ACHN (cell line): ENCODE data around the gene TSPAN4.

Experiments used
- DNase-seq: peaks from one replicate; pipeline ENCODE4 v3.0.0-alpha.2; 2015
- in situ Hi-C: cut with HindIII; loops from 2 replicates; pipeline ENCODE4 v1.10.0; 2017; ENCODE audit warnings: low sequenced_read_pairs, low pct_ligation_motif_present, low pct_unique_long_range_greater_than_20kb

TSPAN4 gene, protein sequence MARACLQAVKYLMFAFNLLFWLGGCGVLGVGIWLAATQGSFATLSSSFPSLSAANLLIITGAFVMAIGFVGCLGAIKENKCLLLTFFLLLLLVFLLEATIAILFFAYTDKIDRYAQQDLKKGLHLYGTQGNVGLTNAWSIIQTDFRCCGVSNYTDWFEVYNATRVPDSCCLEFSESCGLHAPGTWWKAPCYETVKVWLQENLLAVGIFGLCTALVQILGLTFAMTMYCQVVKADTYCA

DNA sequence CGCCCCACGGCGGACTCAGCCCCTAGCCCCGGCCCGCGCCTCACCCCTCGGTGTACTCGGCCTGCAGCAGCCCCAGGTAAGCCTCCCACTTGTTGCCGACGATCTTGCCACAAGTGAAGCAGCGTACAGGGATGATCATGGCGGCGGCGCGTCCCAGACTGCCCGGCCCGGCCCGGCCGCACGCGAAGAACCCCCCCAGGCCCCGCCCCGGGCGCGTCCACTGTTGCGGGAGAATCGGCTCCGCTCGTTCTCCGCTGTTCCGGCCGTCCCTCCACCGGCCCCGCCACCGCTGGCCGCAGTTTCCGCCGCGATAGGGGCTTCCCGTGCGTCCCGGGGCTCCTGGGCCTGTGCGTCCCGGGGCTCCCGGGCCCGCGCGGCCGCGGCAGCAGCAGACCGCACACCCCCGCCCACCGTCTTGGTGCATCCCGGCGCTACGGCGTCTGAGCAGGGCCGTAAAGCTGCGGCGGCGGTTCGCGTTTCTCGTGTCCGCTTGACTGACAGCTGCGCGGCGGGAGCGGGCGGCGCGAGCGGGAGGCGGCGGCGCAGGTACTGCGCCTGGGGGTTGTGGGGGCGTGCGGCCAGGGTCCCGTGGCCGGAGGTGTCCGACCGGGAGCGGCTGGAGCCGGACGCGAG is at the start of gene TSPAN4, which contains the start of gene POLR2L:
TSPAN4 (plus strand) TSS at position 483 of the 633 bp plus-strand sequence. CDS start 7,453 bp downstream, outside the sequence.
POLR2L (minus strand) TSS at position 160 of the 633 bp plus-strand sequence; CDS start at position 139, 21 bp downstream.
- DNase-seq: peak; percentile 85
- in situ Hi-C loops: no loop called here

DNA sequence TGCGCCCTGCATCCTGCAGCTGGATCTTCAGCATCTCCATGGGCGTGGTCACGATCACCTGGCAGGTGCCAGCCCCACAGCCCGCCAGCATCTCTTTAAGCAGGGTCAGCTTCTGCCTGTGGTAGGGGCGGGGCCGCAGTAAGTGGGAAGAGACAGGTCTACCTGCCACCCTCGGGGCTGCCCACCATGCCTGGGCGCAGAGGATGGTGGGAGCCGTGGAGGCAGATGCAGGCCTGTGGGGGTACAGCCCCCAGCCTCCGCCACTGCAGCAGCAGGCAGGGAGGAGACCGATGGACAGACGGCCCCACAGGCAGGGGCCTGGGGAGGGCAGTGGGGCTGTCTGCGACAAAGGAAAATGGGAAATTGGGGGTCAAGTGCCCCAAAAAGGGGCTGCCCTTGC is 49.8 kb upstream of the TSPAN4 start:
- in situ Hi-C loops: no loop called here
- no peak for DNase-seq

DNA sequence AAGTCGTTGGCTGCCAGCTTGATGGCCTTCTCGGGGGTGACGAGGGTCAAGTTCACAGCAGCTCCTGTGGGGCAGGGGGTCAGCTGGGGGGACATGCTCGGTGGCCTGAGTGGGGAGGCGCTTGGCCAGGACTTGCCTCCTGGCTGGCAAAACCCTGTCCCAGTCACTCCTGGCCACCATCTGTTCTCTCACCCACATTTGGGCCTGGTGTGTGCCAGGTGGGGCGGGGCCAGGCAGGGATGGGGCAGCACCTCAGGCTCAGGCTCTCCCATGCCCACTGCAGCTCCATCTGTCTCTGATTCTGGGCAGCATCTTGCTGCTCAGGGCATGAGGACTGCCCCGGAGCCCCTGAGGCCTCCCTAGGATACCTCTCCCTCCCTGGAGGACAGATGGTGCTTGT is 49.1 kb upstream of the TSPAN4 start:
- DNase-seq: no peak
- in situ Hi-C loops: no loop called here

DNA sequence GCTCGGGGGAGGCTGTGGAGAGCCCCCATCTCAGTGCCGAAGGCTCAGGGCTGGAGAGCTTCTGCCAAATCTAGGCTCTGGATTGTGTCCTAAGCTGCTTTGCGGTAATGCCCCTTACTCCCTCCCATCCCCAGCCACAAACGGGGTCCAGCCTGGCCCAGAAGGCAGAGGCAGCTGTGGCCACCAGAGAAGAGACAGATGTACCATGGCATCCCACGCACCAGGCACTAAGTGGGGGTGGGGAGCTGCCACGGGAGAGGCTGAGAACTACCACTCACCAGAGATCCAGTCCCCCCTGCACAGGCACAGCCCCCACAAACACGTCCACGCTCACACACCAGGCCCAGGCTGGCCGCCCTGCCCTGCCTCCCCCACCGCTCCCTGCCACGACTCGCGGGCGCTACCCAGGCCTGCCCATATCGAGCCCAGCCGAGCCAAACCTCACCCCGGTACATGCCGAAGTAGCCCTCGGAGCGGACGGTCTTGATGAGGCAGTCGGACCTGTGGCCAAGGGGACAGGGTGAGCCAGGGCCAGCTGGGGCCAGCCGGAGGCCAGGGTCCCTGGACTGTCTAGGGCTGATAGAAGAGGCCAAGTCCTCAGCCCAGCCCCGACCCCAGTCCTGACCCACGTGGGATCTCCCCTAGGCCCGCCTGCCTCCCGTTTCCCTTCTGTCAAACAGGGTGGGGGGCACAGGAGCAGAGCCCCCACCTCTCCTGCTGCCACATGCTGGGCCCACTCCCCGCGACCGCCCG is 48.5 kb upstream of the TSPAN4 start:
- no peak for DNase-seq
- in situ Hi-C loops: no loop called here

DNA sequence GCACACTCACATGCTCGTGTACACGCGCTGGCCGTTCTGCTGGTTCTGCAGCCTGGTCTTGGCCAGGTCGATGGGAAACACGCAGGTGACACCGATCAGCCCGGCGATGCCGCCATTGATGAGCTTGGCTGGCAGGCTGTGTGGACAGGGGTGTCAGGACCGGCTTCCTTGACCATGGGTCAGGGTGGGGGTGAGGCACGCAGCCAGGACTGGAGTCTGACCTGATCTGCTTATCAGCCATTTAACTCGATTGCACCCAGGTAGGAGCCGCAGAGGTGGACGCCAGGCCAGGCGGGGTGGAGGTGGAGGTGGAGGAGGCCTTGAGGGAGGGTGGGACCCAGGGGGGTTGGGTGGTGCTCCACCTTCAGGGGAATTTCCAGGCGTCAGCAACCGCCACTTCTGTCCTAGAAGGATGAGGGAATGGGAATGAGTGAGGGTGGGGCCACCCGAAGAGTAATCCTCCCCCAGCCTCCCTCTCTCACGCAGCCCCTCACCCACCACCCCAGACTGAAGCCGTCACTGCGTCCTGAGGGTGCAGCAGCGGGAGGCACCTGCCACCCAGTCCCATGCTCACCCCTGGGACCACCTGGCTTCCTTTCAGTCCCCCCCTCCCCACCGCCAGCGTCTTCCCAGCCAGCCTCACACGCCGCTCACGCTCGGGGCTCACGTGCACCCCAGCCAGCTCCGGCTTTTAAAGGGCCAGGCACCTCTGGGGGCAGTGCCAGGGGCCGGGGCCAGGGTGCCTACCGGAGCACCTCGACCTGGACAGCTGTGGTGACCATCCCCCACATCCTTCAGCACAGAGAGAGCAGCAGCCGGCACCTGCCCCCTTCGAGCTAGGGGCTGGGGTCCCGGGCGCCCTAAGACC is 47.7 kb upstream of the TSPAN4 start:
- in situ Hi-C loops: no loop called here
- no peak for DNase-seq

DNA sequence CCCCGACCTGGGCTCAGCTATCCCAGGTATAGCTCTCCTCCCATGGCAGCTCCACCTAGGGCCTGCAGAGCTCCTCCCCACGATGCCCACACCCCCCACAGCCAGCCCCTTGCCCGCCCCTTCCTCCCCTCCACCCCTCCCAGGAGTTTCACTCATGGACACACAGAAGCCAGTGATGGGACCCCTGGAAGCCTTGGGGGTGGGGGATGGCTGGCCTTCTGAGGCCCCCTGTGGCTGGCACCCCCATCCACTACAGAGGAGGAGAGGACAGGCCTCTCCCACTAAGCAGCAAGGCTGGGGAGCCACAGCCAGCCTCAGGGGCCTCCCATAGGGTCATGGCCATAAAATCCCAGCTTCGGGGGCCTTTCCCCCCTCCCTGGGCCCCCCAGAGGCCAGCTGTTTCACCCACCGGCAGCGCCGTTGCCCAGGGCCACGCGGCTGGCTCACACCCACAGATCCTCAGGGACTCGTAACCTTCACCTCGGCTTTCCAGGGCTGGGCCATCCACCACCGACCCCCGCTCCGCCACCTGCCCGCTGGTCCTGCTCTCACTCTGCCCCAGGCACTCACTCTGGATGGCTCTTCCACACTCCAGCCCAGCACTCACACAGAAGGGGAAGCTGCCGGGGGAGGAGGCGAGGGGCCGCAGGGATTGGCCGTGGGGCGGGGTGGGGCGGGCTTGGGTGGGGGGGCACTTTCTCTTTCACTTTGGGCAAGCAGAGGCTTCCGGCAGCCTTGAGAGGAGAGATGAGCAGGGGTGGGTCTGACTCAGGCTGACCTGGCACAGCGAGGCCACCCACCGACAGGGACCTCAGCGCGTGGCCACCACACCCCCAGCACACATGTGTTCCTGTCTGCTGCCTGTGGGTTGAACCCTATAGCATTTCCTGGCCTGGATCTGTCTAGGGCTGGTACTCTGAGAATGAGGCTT is 46.8 kb upstream of the TSPAN4 start:
- in situ Hi-C loops: no loop called here
- DNase-seq: peak; percentile 81

DNA sequence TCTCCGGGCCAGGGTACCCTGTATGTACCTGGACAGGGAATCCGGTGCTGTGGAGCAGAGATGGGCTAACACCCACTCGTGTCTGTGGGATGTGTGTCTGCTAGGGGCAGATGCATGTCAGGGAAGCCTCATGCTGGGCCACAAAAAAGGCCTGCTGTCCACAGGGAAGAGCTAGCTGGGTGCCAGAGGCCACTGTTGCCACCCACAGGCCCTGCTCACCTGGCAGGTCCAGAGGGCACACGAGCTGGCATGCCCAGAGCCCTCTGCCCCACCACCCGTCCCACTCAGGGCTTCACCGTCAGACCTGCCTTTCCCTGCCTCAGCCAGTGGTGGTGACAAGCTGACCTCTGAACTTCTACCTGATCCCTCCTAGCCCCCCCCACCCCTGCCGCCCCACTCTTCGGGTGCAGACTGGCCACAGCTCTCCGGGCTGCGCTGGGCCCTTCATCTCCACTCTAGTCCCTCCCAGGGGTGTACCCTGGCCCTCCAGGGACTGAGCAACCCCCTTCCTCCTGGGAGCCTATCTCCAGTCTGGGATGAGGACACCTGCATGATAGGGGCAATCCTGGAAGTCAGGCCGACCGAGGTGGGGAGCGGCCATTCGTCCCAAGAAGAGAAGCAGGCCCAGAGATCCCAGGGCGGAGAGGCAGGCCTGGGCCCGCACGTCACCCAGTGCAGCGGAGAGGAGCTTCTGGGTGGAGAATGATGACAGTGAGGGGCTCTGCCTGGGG is 45.9 kb upstream of the TSPAN4 start:
- in situ Hi-C loops: no loop called here
- no peak for DNase-seq

DNA sequence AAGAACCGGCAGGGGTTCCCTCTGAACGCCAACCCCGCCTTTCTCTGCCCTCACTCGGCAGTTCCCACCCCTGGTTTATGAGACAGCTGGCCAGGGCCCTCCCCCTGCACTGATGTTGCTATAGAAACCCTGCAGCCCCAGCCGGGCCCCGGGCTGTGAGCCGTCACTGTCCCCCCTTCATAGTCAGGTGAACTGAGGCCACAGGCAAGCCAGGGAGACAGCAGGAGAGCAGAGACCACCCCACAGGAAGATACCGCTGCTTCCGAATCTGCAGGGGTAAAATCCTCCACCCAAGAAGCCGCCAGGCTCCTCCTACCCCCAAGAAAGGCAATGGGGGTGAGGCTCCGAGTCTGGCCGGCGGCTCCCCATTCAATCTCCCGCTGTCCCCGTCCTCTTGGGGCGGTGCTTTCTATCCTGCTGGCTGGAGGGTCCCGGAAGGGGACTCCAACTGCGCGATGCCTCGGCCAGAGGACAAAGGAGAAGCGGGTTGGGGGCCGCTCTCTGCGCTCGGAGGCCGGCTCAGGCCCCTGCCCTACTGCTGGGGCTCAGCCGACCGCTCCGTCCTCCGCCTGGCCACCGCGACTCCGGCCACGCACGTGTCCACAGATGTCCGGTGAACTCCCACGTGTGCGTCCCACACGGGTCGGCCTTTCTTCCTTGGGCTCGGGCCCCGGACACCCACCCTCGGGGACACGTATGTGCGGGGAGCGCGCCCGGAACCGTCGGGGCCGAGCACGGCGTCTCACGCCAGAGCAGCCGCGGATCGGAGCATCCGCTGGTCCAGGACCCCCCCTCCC is 45.2 kb upstream of the TSPAN4 start:
- DNase-seq: peak; percentile 66
- in situ Hi-C loops: no loop called here

DNA sequence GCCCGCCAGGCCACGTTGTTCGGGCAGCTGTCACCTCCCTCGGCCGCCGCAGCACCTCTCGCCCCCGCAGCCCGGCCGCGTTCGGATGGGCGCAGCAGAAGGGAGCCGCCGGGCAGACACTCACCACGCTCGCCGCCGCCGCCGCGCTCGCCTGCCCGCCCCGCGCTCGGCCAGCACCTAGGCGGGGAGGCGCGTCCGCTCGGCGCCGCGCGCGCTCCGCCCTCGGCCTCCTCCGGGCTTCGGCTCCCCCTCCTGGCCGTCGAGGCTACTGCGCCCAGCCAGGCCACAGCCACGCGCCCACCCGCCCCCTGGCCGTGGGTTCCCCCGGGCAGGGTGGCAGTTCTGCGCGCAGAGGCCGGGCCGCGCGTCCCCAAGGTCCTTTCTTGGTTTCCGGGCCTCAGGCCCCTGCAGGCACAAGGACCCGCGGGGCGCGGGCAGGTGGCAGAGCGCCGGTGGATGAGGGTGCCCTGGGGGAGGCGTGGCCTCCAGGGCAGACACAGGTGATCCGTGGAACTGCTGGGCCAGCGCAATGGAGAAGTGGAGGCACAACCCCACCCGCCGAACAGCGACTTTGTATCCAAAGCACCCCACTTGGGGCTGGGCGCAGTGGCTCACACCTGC is 44.4 kb upstream of the TSPAN4 start, which contains the start of gene SLC25A22:
SLC25A22 (minus strand) TSS at position 189 of the 621 bp plus-strand sequence. CDS start 3,275 bp downstream, outside the sequence.
- DNase-seq: peak; percentile 76
- in situ Hi-C loops: no loop called here

DNA sequence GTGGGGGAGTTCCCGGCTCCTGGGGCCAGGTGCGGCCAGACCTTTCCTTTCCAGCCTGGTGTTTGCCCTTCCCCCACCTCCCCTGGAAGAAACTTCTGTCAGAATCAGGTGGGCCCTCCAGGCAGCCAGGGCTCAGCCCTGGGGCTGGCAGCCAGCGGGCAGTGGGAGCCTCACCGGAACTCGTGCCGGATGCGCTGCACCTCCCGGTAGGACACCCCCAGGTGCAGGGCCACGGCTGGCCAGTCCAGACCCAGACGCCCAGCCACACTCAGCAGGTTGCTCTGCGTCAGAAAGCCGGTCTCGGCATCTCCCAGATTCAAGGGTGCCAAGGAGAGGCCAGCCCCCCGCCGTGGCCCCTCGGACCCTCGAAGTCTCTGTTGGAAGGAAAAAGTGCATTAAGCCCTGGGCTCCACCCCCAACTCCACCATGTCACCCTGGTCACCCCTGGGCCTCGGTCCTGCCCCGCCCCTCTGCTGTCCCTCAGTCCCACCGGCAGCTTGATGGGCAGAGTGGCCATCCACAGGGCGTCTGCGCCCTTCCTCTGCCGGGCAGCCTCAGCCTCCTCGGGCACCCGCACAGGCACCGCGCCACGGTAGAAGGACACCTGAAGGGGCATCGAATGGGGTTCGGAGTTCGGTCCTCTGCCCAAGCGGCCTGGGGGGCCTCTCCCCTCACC is 42.9 kb upstream of the TSPAN4 start:
- no peak for DNase-seq
- in situ Hi-C loops: no loop called here

DNA sequence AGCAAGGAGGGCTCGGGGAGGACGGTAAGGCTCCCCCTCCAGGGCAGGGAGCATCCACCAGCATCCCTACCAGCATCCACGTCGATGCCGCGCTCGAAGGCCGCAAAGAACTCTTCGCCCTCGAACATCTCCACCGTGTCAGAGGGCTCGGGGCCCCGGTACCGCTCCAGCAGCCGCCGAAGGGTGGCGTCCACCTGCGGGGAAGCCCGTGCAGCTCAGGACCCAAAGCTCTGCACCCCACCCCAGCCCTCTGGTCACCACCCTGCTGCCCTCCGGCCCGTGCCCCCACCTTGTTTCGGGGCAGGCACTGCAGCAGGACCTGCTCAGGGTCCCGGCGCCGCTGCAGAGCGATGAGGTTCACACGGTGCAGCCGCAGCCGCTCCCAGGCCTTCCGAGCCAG is 42.2 kb upstream of the TSPAN4 start:
- in situ Hi-C loops: no loop called here
- DNase-seq: no peak

DNA sequence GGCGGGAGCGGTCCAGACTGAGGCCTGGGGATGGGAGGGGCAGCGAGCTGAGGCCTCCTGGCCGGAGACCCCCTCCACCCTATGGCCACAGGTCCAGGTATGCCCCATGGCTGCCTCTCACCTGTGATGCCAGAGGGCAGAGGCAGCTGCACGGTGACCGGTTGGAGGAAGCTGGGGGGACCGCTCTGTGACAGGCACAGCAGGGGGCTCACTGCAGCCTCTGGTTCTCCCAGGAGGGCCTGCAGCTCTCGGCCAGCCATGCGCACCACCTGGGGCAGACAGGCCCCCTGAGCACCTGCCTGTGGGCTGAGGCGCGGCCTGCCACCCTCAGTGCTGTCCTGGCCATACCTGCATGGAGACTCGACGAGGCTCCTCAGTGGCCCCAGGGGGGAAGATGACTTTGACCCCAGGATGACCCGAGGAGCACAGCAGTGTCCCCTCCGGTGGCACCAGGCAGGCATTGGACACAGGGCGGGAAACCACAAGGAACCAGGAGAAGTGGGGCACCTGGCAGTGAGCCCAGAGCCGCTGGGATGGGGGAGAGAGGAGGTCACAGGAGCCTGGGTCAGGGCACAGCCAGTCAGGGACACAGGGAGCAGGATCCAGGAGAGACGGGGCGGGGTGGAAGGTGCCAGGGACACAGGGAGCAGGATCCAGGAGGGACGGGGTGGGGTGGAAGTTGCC is 41.4 kb upstream of the TSPAN4 start:
- no peak for DNase-seq
- in situ Hi-C loops: no loop called here

DNA sequence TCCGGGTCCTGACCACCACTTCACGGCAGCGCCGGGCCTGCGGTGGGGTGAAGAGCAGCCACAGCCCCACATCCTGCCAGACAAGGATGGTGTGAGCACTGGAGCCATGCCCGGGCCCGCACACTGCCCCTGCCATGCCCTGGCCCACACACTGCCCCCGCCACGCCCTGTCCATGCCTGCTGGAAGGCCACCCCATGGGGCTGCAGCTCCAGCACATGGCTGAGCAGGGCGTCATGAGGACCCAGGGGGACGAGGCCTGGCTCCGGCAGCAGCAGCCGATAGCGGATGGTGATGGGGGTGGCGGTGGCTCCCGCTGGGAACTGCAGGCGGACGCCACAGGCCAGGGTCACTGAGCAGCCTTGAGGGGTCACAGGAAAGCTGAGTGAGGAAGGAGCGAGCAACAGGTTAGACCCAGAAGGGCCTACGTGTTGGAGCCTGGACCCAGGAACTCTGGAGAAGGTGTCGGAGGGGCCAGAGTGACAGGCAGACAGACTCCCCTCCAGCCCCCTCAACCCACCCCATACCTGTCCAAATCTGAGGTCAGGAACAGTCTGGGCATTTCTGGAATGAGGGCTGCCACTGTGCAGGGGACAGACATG is 40.5 kb upstream of the TSPAN4 start:
- in situ Hi-C loops: no loop called here
- DNase-seq: no peak

DNA sequence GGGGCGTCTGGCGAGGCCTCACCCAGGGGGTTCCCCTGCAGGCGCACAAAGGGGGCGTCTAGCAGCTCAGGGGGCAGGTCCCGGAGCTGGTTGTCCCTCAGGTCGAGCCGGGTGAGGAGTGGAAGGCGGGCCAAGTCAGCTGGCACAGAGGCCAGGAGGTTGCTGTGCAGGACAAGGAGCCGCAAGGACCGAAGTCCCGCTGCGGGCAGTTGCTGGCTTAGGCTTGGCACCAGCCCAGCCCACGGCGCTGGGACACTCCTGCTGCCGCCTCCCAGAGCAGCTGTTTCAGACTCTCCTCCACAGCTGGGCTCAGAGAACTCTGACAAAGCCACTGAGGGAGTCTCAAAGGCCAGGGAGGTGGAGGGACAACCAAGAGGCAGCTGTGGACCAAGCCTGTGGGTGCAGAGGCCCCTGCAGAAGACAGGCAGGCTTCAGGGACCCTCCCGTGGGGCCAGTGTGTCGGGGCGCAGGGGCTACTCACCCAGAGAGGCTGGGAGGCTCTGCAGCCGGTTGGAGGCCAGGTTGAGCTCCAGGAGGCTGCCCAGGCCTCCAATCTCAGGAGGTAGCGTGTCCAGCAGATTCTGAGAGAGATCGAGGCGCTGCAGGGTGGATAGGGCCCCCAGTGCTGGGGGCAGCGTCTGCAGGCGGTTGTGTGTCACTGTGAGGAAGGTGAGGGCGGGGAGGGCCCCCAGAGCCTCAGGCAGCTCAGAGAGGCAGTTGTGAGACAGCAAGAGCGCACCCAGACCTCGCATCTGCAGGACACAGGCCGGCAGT is 39.8 kb upstream of the TSPAN4 start:
- in situ Hi-C loops: no loop called here
- no peak for DNase-seq
